ENCODE results near the gene COPS8. TPM values are rescaled to one million over a fixed set of nuclear protein-coding genes. Genes with fewer than 3 reads are reported as not detected.

Gene COPS8
- total RNA-seq, 1 donor from 2014 or later, result 86.7 TPM

DNA sequence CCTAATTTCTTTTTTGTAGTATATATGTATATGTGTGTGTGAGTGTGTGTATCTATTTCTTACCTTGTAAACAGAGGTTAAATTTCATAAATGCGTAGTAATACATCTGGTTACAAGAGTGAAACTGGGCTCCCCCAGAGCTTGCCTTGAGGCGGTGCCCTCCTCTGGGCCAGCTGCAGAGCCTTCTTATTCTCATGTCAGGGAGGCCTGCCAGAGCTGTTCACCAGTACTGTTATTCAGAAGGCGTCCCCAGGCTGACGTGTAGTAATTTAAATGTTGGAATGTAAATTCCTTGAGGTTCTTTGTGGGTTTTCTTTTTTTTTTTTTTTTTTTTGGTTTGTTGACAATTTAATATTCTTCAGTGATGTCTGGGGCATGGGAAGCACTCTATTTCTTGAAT lies 11.2 kb downstream of the COPS8 start:
- DNase-seq (ENCODE audit: low spot score), result no peak
- intact Hi-C loops (cut with DNase I), result no loop called here

DNA sequence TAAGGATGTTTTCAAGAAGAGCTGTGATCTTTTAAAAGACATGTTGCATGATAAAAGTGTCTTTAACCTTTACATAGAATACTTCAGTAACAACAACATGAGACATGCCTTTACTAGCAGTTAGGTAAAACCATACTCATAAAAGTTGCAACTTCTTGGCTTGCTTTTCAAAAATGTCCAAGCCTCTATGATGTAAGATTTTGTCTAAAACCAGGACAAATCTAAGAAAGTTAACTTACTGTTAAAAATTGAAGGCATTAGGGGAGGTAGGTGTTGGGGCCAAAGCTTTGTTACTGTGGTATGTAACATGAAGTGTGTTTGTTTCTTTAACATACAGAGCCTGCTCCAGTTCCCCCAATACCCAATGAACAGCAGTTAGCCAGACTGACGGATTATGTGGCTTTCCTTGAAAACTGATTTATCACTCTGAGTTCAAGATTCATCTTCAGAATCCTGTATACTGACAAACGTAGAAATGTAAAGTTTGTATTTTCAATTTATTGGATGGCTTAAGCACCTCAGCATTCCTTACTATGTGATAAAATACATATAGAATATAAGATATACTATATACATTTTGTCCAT lies 11.7 kb downstream of the COPS8 start:
- intact Hi-C loops (cut with DNase I), result no loop called here
- no peak for DNase-seq (ENCODE audit: low spot score)

DNA sequence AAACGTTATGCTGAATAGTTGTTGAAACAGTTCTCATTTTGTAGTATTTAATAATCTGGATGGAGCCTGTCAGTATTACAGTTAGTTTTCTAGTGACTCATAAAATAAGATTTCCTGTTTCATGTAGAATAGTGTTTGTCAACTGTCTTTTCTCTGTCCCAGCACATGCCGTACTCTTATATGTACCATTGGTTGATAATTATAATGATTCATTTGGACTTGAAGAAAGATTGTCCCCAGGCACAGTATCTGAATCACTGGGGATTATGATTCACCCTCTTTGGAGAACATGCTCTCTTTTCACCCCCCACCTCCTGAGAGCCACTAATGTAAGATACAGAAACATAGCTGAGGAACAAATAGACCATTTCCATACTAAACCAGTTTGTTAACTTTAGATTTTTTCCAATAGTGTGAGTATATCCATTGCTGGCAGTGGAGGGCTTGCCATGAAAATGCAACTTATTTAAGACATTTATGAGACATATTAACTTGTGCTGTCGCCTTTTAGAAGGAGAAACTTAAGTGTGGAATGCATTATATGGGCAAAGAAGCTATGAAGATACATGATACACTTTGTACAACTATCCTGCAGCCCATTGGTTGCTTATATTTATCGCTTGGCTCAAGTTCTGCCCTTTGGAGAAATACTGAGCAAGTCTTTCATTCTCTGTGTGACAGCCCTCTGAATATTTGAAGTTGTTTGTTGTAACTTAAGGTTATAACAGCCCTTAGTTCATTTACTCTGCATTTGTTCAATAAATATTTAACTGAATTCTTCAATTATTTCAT lies 12.4 kb downstream of the COPS8 start:
- DNase-seq (ENCODE audit: low spot score), result no peak
- intact Hi-C loops (cut with DNase I), result no loop called here

DNA sequence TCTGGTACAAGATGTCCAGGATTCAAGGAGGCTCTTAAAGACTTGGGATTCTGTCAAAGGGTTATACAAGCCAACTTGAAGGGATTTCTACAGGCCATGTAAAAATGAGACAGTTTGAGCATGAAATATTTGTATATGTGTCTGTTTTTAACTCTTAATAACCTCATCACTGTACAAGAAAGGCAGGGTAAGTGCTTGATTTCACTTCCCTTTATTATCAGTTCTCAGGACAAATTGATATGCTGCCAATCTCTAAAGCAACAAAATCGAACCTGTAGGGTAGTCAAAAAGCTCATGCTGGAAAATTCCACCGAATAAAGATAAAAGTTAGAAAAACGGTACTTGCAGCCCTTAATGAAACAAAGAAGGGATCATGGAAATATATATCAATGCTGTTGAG lies 14.1 kb downstream of the COPS8 start:
- intact Hi-C loops (cut with DNase I), result no loop called here
- DNase-seq (ENCODE audit: low spot score), result no peak

DNA sequence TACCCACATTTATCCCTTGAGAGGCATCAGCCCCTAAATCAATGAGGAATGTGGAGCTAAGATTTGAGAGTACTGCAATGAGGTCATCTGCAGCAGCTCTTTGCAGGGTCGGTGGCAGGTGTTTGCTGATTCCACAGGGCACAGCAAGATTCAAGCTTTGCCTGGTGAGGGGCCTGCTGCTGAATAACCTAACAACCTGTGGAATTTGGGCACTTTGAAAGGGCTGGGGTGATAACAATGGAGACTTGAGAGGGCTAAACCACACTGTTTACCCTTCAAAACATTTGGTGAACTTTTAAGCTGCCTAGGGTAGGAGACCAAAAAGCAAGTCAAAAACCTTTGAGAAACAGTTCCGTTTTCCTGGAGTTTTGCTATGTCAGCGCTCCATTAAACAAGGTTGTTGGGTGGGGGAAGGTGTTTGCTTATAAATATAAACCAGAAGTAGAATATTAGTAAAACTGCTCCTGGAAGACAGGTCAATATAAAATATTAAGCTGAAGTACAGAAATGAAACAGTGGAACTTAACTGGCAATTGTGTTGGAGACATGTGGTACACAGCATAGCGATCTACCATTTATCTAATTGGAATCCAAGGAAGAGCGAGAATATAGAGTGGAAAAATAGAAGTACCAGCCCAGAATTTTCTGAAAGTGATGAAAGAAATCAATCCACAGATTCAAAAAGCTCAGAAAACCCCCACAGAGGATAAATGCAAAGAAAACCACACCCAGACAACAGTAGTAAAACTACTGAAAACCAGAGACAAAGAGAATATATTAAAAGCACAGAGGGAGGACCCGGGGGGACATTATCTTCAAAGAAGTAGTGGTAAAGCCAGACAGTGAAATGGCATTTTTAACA lies 15.7 kb downstream of the COPS8 start:
- DNase-seq (ENCODE audit: low spot score), result no peak
- intact Hi-C loops (cut with DNase I), result no loop called here

DNA sequence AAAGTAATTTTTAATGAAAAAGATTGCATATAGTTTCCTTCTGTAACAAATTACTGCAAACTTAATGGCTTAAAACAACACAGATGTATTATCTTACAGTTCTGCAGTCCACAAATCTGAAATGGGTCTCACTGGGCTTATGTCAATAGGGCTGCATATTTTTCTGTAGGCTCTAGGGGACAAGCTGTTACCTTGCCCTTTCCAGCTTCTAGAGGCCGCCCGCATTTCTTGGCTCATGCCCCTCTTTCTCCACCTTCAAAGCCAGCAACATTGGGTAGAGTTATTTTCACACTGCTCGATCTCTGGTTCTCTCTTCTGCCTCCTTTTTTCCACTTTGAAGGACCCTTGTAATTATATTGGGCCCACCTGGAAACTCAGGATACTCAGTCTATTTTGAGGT lies 16.7 kb downstream of the COPS8 start:
- no peak for DNase-seq (ENCODE audit: low spot score)
- intact Hi-C loops (cut with DNase I), result no loop called here

DNA sequence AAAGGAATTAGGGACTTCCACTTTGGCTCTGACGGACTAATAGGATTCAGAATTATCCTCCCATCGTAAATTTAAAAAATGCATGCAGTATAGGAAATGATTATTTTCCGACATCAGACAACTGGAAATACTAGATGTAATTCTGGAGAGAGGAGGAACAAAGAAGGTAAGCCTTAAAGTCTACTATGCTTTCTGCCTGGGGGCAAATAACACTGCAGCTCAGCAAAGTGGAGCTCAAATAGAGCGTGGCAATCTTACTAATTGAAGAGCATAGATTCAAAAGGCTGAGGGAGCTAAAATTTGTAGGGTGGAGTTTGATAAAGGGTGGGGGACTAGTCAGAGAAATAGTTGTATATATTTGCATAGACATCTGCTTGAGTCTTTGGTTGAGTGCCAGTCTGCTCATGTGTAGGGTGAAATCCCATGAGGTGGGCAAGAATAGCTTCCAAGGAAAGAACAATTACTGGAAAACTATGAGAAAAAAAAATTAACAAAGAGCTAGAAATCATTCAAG lies 23.8 kb downstream of the COPS8 start:
- intact Hi-C loops (cut with DNase I), result no loop called here
- DNase-seq (ENCODE audit: low spot score), result no peak

DNA sequence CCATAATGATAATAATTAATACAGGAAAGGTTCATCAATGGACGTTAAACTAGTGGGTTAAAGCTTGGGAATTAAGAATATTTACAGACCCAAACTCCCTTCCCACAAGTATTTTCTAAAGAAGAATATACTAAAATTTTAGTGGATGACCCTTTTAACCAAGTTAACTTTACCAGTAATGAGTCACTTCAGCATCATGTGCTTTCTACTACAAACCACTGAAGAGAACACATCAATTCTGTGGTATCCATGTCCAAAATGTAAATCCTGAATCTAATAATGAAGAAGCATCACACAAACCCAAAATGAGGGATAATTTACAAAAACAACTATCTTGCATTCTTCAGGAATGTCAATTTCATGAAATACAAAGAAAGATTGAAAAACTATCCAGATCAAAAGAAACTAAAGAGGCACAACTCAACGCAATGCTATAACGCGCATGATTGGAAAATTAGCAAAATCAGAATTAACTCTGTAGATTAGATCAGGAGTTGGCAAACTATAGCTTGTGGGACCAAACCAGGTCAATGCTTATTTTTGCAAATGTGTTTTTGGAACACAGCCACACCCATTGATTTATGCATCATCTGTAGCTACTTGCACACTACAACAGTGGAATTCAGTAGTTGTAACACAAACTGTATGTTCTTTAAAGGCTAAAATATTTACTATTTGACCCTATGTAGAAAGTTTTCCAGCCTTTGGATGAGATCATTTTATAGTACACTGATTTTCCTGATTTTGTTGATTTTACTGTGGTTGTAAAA lies 27.5 kb downstream of the COPS8 start:
- no peak for DNase-seq (ENCODE audit: low spot score)
- intact Hi-C loops (cut with DNase I), result no loop called here

DNA sequence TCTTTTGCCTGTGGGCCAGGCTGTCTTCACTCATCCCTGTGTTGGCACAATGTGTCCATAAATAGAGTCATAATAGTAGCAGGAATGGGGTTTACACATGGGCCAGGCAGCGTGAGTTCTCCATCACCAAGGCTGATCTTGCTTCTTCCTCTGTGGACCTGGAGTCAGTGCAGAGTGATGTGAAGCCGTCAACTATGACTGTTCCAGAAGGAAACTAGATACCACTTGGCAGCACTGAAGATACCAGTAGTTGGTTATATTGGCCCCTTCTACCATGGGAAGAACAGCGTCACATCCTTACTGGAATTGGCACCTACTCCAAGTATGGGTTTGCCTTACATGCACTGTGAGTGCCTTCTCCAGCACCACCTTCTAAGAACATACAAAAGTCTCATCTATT lies 30.2 kb downstream of the COPS8 start:
- DNase-seq (ENCODE audit: low spot score), result no peak
- intact Hi-C loops (cut with DNase I), result no loop called here

DNA sequence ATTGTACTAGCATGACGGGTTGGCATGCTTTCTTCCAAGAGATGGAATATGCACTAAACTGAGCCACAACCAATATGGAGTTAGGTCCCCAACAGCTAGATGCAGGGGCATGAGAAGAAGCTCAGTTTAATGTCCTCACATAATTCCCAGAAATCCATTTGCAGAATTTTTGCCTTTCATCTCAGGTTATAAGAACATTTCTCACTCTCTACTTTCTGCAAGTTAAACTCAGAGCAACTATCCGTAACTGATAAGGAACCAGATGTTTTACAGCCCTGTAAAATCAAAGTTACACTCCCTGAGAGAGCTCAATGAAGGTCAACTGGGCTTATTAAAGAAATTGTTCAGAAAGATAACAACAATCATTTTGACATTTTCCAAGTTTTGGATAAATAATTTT lies 30.7 kb downstream of the COPS8 start:
- intact Hi-C loops (cut with DNase I), result no loop called here
- no peak for DNase-seq (ENCODE audit: low spot score)

DNA sequence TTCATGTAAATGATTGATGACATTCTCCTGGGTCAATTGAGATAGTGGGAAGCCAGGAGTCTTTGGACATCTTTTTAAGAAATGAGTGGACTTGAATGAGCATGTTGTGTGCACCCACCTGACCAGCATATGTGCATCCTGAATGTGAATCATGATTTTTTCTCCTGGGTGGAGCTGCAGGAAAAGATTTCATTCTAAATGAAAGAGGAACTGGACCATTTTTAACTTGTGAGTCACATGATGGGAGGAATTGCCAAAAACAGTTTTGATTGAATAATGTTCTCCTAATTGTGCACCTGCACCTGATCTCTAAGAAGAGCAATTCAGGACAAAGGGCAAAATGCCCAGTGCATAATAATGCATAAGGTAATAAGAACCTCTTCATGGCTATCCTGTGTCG lies 32.3 kb downstream of the COPS8 start:
- no peak for DNase-seq (ENCODE audit: low spot score)
- intact Hi-C loops (cut with DNase I), result no loop called here

DNA sequence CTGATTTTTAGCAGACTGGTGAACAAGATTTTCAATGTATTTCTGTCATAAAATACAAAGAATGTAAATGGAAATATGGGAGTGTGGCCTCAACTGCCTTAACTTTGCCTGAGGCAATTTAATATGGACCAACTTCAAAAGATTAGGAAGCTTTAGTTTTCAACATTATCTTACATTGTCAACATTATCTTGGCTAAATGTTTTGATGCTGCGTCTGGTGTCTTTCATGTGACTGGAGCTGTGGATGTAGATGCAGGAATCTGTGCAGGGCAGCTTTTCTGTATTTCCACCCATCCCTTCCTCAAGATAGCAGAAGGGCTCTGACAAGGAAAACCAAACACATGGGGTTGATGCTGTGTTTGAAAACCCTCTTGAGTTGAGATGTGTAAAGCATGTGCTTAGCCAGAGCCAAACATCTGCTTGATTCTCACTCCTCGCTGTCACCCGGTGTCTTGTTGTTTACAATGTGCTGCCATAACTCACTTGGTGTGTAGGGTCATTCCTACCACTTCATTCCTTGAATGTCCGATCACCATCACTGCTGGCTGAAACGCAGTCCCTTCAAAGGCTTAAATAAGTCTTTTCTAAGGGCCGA lies 33.0 kb downstream of the COPS8 start:
- DNase-seq (ENCODE audit: low spot score), result no peak
- intact Hi-C loops (cut with DNase I), result no loop called here

DNA sequence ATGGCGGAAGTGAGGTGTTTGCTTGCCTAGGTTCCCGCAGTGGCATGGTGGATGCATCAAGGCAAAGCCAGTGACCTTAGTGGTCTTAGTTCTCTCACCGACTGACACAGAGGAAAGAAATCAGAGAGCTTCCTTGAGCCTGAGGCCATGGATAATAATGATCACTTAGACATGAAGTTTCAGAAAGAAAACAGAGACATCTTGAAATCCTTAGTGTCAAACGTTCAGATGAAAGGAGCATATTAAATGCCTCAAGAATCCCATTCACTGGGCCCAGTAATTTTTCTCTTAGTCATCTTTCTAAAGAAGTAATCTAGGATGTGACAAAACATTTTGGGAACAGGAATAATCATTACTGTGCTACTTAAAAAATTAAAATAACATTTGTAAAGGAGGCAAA lies 35.2 kb downstream of the COPS8 start:
- no peak for DNase-seq (ENCODE audit: low spot score)
- intact Hi-C loops (cut with DNase I), result no loop called here

DNA sequence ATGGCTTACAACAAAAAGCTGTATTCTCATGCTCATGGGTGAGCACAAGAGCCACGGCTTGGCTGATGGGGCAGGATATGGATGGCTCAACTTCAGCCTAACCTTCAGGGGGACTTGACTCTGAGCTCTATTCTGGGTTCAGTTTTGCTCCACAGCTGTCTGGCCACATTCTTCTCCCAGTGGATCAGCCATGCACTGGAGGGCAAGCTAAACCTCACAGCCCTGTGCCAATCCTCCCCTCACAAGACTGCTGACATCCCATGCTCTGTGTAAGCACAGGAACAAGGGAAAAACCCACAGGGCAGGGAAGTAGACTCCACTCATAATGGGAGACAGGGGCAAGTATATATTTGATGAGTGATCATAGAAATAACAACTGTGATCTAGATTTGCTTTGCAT lies 35.6 kb downstream of the COPS8 start:
- intact Hi-C loops (cut with DNase I), result no loop called here
- DNase-seq (ENCODE audit: low spot score), result no peak

DNA sequence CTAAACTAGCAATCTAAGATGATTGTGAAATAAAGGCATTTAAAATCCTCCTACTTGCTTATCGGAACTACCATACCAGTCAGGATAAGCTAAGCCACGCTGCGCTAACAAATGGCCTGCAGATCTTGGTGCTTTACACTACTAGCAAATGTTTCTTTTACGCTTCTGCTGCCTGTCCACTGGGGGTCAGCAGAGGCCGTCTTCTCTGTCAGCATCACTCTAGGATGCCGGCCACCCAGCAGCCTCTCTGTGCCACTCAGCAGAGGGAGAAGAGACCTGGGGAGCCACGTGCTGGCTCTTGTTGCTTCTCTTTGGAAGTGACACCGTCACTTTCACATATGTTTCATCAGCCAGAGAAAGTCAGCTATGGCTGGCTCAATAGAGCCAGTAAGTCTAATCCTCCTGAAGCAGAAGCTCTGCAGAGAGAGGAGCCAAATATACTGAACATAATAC lies 36.6 kb downstream of the COPS8 start:
- intact Hi-C loops (cut with DNase I), result loop anchor here (2.0 kb wide), 2 partner anchors 353 to 451 kb away; no protein-coding TSS in a partner anchor
- DNase-seq (ENCODE audit: low spot score), result no peak

DNA sequence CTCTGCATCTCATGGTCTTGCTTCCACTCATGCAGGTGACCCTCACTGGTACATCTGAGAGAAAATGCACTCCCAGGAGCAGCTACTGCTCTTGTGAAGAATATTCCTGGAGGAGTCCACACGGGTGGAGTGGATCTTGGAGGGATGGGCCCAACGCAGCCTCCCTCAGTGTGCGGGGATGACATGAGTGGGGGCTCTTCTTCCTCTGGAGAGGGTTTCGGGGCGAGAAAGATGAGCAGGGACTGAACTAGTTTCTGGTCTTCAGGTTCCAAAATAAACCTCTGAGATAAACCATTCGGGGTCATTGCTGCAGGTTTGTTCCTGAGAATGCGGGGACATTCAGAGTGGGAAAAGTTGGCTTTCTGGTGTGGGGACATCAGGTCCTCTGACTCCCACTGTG lies 39.1 kb downstream of the COPS8 start:
- DNase-seq (ENCODE audit: low spot score), result no peak
- intact Hi-C loops (cut with DNase I), result loop anchor here (5.0 kb wide), 2 partner anchors 287 to 387 kb away; partner anchors contain the start of gene COL6A3

DNA sequence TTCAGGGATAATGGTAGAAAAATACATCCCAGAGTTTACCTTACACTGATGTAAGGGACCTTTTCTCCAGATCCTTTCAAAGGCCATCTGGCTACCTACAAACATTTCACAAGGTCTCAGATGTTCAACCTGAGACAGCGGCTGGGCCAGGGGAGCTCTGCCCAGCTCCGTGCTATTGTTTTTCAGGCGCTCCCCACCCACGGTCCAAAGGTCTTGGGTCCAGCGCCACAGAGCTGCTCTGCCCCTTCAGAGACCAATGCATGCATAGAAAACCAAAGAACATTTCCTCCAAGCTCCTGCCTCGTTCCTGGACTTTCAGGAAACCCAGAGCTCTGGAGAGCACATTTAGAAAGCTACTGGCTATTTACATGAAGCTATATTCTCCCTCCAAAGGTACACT lies 40.3 kb downstream of the COPS8 start:
- DNase-seq (ENCODE audit: low spot score), result no peak

DNA sequence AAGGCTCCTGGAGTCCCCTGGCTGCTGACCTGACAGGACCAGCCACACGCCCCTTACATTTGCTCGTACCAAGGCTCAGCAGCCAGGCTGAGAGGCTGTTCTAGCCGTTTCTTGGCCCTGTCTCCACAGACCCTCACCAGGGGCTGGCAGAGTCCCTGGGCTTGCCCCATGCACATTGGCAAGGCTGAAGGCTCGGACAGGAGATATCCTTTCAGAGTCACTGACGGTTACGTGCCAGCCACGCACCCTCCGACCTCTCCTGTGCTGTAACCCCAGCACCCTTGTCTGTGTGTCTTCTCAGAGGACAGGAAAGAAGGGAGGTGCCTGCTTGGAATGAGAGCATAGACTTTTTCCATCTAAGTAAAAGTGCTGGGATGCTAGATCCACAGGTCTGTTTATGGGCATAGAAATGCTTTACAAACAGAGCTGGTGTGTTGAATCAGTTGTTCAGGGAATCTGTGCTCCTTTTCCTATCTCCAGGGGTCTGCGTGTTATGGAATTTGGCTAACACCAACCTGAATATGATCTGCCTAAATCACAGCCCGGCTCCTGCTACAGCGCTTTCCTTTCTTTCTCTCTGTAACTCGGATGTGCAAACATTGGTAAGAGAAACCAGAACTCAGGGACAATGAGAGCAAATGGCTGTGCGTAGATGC lies 41.0 kb downstream of the COPS8 start:
- intact Hi-C loops (cut with DNase I), result loop anchor here (5.0 kb wide), 2 partner anchors 286 to 386 kb away; partner anchors contain the start of gene COL6A3
- no peak for DNase-seq (ENCODE audit: low spot score)

More for the DNA sequence above, 40.3 kb downstream of the COPS8 start:
- intact Hi-C loops (cut with DNase I), result loop anchor here (5.0 kb wide), 2 partner anchors 286 to 386 kb away; partner anchors contain the start of gene COL6A3

All from cardiac septum (tissue), 1 donor.